Esophagus muscularis mucosa (tissue), 4 donors: ENCODE results near the gene POU2AF3. TPM values are rescaled to one million over a fixed set of nuclear protein-coding genes. Genes with fewer than 3 reads are reported as not detected.
A peak's percentile ranks its signal among the peaks of the same experiment; 100 is the strongest.

ENCODE experiments used
- DNase-seq: peaks from one replicate; pipeline ENCODE4 v3.0.0-alpha.2; 2017; ENCODE audit errors: extremely low spot score
- H3K27ac ChIP-seq, 4 donors: fragments of 200-600 bp; sonication (generic); replicated peaks in 1 of 4; 1 replicate in 3 of 4; 2 replicates in 1 of 4; pipeline ENCODE4 v1.5.1; 2016 to 2019; ENCODE audit warnings: mild to moderate bottlenecking in 1 of 4
- H3K27me3 ChIP-seq, 4 donors: fragments of 200-600 bp; sonication (generic); one replicate each; pipeline versions ENCODE4 v1.5.1 to v1.6.0; 2016 to 2019
- H3K36me3 ChIP-seq, 4 donors: fragments of 200-600 bp; sonication (generic); one replicate each; pipeline ENCODE4 v1.5.1; 2016 to 2019
- H3K4me1 ChIP-seq, 4 donors: fragments of 200-600 bp; sonication (generic); one replicate each; pipeline ENCODE4 v1.5.1; 2016 to 2019
- H3K4me3 ChIP-seq, 4 donors: fragments of 200-600 bp; sonication (generic); 1 replicate in 2 of 4; 2 replicates in 2 of 4; pipeline ENCODE4 v1.5.1; 2016 to 2019; ENCODE audit warnings: mild to moderate bottlenecking in 4 of 4, moderate library complexity in 1 of 4
- H3K9me3 ChIP-seq, 4 donors: fragments of 200-600 bp; sonication (generic); 1 replicate in 3 of 4; 2 replicates in 1 of 4; pipeline ENCODE4 v1.5.1; 2016 to 2019
- EP300 ChIP-seq: sonication (generic); formaldehyde crosslinking; IDR thresholded peaks from one replicate; pipeline ENCODE4 v1.6.1; 2017; ENCODE audit warnings: antibody characterized with exemption
- POLR2A ChIP-seq: fragments of 450-650 bp; IDR thresholded peaks from one replicate; pipeline ENCODE4 v1.6.1; 2017; ENCODE audit warnings: antibody characterized with exemption, moderate library complexity, mild to moderate bottlenecking, low read depth
- POLR2AphosphoS5 ChIP-seq, 2 donors: sonication (generic); formaldehyde crosslinking; IDR thresholded peaks; one replicate each; pipeline ENCODE4 v1.6.1; 2017; ENCODE audit warnings: antibody characterized with exemption in 2 of 2
- WGBS: methylation state at CpG from one replicate; pipeline ENCODE4 v1.1.5; 2018; 5-methylcytosine and 5-hydroxymethylcytosine counted together
- intact Hi-C: fragments of 100-400 bp; cut with DNase I; formaldehyde crosslinking; loops from one replicate; pipeline ENCODE4 v1.15.1; 2023
- total RNA-seq, 4 donors: library from RNA; depleted of rRNA; stranded (reverse); fragments of >200 nt; gene quantifications; one replicate each; pipeline versions ENCODE4 v1.1.0 to v1.2.1, GENCODE V29; 2016
- TF ChIP-seq, protein P1 (sequence below), 3 experiments: fragments of 200-600 bp in 2 of 3; fragments of 450-650 bp in 1 of 3; sonication (generic) in 2 of 3; IDR thresholded peaks; one replicate each; pipeline ENCODE4 v1.5.1; 2017 to 2019; ENCODE audit warnings: antibody characterized with exemption in 3 of 3, mild to moderate bottlenecking in 2 of 3, moderate library complexity in 1 of 3

POU2AF3 gene
- total RNA-seq, 4 donors from 2014 or later, result 0.99 to 2.9 (median 2.2) TPM; not detected in 1

GRCh38 chr11:111351374-111352055 is 53.2 kb downstream of the POU2AF3 start:
- H3K4me3 ChIP-seq, result no peak overlapping the region
- TF ChIP-seq POLR2AphosphoS5 (IDR thresholded peaks at IDR 0.05) (no peak), POLR2A (no peak), EP300 (no peak)
- TF ChIP-seq, protein P1, sequence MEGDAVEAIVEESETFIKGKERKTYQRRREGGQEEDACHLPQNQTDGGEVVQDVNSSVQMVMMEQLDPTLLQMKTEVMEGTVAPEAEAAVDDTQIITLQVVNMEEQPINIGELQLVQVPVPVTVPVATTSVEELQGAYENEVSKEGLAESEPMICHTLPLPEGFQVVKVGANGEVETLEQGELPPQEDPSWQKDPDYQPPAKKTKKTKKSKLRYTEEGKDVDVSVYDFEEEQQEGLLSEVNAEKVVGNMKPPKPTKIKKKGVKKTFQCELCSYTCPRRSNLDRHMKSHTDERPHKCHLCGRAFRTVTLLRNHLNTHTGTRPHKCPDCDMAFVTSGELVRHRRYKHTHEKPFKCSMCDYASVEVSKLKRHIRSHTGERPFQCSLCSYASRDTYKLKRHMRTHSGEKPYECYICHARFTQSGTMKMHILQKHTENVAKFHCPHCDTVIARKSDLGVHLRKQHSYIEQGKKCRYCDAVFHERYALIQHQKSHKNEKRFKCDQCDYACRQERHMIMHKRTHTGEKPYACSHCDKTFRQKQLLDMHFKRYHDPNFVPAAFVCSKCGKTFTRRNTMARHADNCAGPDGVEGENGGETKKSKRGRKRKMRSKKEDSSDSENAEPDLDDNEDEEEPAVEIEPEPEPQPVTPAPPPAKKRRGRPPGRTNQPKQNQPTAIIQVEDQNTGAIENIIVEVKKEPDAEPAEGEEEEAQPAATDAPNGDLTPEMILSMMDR (IDR thresholded peaks at IDR 0.05), result no peak
- WGBS, result 68% methylated on average over 10 of the region's 10 CpGs
- DNase-seq, result peak; percentile 60
- H3K9me3 ChIP-seq, result no peaks in the 10 kb centered on the region
- H3K27ac ChIP-seq, result no peak overlapping the region
- no peaks in the 10 kb centered on the region for H3K27me3 ChIP-seq
- no peaks in the 10 kb centered on the region for H3K36me3 ChIP-seq
- intact Hi-C loops, result loop anchor here (10.0 kb wide), 1 partner anchor 47 kb away; no protein-coding TSS in a partner anchor
- peaks cover 0 to 6% (median 0%) of the 10 kb centered on the region in 4 donors for H3K4me1 ChIP-seq

- Histone ChIP-seq H3K9me3 (no peaks in the 10 kb centered on the region), H3K36me3 (no peaks in the 10 kb centered on the region), H3K4me3 (no peak overlapping the region), H3K27ac (no peak overlapping the region), H3K4me1 (peaks cover 0 to 6% (median 0%) of the 10 kb centered on the region in 4 donors), H3K27me3 (no peaks in the 10 kb centered on the region)
- 91% methylated on average over 9 of the region's 9 CpGs for WGBS
- intact Hi-C loops, result loop anchor here (10.0 kb wide), 1 partner anchor 47 kb away; no protein-coding TSS in a partner anchor
- peak; percentile 34 for DNase-seq
- TF ChIP-seq EP300 (no peak), POLR2AphosphoS5 (IDR thresholded peaks at IDR 0.05) (no peak), POLR2A (no peak)
- TF ChIP-seq, protein P1 (IDR thresholded peaks at IDR 0.05), result no peak
Observed at GRCh38 chr11:111352231-111352746, 53.9 kb downstream of the POU2AF3 start.

DNA sequence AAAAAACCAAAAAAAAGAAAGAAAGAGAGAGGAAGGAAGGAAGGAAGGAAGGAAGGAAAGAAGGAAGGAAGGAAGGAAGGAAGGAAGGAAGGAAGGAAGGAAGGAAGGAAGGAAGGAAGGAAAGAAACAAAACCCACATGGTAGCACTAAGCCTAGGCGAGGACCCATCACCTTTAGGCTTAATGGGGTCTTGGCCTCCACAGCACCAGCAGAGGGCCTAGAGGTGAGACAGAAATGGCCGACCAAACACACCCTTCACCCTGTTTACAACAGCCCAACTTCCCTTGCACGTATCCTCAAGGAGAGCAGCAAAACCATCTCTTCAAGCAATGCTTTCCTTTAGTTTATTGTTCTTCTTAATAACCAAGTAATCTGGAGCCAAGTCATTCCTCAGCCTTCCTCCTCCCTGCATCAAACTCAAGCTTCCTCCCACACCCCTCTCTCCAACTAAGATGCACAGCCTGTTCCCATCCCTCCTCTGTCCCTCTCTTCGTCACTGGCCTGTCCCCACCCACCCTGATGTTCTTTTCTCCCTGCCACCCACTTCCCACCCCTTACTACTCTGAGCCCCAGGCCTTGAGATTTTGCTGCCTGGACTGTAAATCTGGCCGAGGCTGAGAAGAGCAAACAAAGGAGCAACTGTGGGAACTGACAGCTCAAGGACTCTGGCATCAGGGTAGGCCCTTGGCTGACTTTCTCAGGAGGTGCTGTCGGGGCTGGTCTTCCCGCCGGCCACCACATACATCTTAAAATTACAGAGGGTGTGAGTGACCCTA is 54.8 kb downstream of the POU2AF3 start:
- Histone ChIP-seq H3K4me1 (peaks cover 0 to 6% (median 0%) of the 10 kb centered on the region in 4 donors), H3K36me3 (no peaks in the 10 kb centered on the region), H3K27me3 (no peaks in the 10 kb centered on the region), H3K27ac (no peak overlapping the region), H3K4me3 (no peak overlapping the region), H3K9me3 (no peaks in the 10 kb centered on the region)
- TF ChIP-seq EP300, result no peak
- TF ChIP-seq POLR2A, result no peak
- TF ChIP-seq, protein P1 (IDR thresholded peaks at IDR 0.05), result no peak
- TF ChIP-seq POLR2AphosphoS5 (IDR thresholded peaks at IDR 0.05), result no peak
- intact Hi-C loops, result loop anchor here (10.0 kb wide), 1 partner anchor 48 kb away; no protein-coding TSS in a partner anchor
- DNase-seq, result peak; percentile 64
- WGBS, result 61% methylated on average over 8 of the region's 8 CpGs

- H3K27me3 ChIP-seq, result no peaks in the 10 kb centered on the region
- no peak overlapping the region for H3K27ac ChIP-seq
- H3K4me3 ChIP-seq, result no peak overlapping the region
- H3K9me3 ChIP-seq, result no peaks in the 10 kb centered on the region
- intact Hi-C loops, result loop anchor here (10.0 kb wide), 1 partner anchor 49 kb away; no protein-coding TSS in a partner anchor
- peak; percentile 70 for DNase-seq
- H3K36me3 ChIP-seq, result no peaks in the 10 kb centered on the region
- WGBS, result 97% methylated on average over 16 of the region's 16 CpGs
- no peak for TF ChIP-seq POLR2AphosphoS5 (IDR thresholded peaks at IDR 0.05)
- TF ChIP-seq EP300, result no peak
- TF ChIP-seq POLR2A, result no peak
- TF ChIP-seq, protein P1 (IDR thresholded peaks at IDR 0.05), result no peak
- peaks cover 0 to 6% (median 0%) of the 10 kb centered on the region in 4 donors for H3K4me1 ChIP-seq
Observed at GRCh38 chr11:111353776-111354600, 55.6 kb downstream of the POU2AF3 start.
